Measurements from ENCODE around the gene ERCC6L2. TPM values are rescaled to one million over a fixed set of nuclear protein-coding genes. Genes with fewer than 3 reads are reported as not detected.

ERCC6L2 gene
- total RNA-seq, 2 donors from 2014 or later, result 21.5 to 36.4 TPM

DNA sequence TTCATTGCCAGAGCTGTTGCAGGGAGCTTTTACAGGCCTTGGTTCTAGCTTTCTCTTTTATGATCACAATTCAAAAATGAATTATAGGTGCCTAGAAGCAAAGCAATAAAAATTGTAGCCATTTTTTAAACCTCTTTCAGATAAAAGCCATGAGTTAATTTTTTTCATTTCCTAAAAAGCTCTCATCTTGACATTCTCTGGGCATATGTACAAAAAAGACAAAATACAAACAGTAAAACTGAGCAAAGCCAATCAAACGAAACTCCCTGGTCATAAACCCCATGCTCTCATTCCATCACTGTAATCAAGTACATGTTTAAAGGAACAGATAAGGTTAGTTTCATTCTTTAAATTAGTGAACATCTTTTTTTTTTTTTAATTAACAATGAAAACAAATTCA is 101.9 kb downstream of the ERCC6L2 start:
- no peak overlapping the region for H3K27ac ChIP-seq
- no peak for DNase-seq
- TF ChIP-seq, protein P1, sequence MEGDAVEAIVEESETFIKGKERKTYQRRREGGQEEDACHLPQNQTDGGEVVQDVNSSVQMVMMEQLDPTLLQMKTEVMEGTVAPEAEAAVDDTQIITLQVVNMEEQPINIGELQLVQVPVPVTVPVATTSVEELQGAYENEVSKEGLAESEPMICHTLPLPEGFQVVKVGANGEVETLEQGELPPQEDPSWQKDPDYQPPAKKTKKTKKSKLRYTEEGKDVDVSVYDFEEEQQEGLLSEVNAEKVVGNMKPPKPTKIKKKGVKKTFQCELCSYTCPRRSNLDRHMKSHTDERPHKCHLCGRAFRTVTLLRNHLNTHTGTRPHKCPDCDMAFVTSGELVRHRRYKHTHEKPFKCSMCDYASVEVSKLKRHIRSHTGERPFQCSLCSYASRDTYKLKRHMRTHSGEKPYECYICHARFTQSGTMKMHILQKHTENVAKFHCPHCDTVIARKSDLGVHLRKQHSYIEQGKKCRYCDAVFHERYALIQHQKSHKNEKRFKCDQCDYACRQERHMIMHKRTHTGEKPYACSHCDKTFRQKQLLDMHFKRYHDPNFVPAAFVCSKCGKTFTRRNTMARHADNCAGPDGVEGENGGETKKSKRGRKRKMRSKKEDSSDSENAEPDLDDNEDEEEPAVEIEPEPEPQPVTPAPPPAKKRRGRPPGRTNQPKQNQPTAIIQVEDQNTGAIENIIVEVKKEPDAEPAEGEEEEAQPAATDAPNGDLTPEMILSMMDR (IDR thresholded peaks at IDR 0.05), result no peak
- no peak overlapping the region for H3K9ac ChIP-seq (ENCODE audit: low read depth in 2 of 2, low read length in 2 of 2)
- intact Hi-C loops (cut with DNase I), result no loop called here
- no peaks in the 10 kb centered on the region for H3K36me3 ChIP-seq
- no peak overlapping the region for H3K4me3 ChIP-seq
- H3K27me3 ChIP-seq, result no peaks in the 10 kb centered on the region
- H3K4me1 ChIP-seq, result no peaks in the 10 kb centered on the region
- H3K9me3 ChIP-seq, result no peaks in the 10 kb centered on the region

DNA sequence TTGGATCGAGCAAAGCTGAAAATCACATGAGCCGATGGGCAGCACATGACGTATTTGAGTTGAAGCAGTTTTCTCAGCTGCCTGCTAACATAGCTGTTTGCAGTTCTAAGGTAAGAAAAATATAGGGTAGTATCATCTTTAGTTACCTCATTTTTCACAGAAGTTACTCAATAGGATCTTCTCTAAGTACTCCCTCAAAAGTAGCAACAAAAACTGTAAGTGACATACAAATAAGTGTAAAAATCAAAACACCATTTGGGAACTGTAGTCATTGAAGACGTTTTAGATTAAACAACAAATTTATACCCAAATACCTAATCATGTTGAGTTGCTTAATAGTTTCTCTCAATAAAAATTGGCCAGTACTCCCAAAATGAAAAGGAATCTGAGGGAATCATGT is 102.6 kb downstream of the ERCC6L2 start:
- TF ChIP-seq, protein P1 (IDR thresholded peaks at IDR 0.05), result no peak
- DNase-seq, result no peak
- Histone ChIP-seq H3K4me1 (no peaks in the 10 kb centered on the region), H3K9ac (ENCODE audit: low read depth in 2 of 2, low read length in 2 of 2) (peak overlapping the region in 1 of 2 donors; percentile 5), H3K9me3 (no peaks in the 10 kb centered on the region), H3K27ac (no peak overlapping the region), H3K27me3 (no peaks in the 10 kb centered on the region), H3K36me3 (no peaks in the 10 kb centered on the region), H3K4me3 (no peak overlapping the region)
- intact Hi-C loops (cut with DNase I), result no loop called here

DNA sequence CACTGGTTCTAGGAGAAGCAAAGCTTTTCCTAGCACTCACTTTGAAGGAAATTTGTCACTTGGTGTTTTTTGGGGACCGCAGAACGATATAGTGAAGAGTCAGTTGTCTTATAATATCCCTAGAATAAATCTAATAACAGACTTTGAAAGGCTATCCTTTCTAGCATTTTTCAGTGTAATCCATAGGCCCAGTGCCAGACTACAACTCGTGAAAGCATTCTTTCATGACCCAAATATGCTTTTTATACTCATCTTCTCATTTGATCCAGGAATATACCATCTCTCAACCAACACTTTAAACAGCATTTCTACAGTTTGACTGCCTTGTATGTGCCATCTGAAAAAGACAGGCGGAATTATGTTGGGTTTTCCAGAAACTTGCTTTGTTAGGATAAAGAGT is 104.0 kb downstream of the ERCC6L2 start:
- no peak overlapping the region for H3K27ac ChIP-seq
- H3K36me3 ChIP-seq, result no peaks in the 10 kb centered on the region
- TF ChIP-seq, protein P1 (IDR thresholded peaks at IDR 0.05), result no peak
- intact Hi-C loops (cut with DNase I), result no loop called here
- no peaks in the 10 kb centered on the region for H3K27me3 ChIP-seq
- no peaks in the 10 kb centered on the region for H3K4me1 ChIP-seq
- H3K4me3 ChIP-seq, result no peak overlapping the region
- H3K9me3 ChIP-seq, result no peaks in the 10 kb centered on the region
- no peak overlapping the region for H3K9ac ChIP-seq (ENCODE audit: low read depth in 2 of 2, low read length in 2 of 2)
- no peak for DNase-seq

DNA sequence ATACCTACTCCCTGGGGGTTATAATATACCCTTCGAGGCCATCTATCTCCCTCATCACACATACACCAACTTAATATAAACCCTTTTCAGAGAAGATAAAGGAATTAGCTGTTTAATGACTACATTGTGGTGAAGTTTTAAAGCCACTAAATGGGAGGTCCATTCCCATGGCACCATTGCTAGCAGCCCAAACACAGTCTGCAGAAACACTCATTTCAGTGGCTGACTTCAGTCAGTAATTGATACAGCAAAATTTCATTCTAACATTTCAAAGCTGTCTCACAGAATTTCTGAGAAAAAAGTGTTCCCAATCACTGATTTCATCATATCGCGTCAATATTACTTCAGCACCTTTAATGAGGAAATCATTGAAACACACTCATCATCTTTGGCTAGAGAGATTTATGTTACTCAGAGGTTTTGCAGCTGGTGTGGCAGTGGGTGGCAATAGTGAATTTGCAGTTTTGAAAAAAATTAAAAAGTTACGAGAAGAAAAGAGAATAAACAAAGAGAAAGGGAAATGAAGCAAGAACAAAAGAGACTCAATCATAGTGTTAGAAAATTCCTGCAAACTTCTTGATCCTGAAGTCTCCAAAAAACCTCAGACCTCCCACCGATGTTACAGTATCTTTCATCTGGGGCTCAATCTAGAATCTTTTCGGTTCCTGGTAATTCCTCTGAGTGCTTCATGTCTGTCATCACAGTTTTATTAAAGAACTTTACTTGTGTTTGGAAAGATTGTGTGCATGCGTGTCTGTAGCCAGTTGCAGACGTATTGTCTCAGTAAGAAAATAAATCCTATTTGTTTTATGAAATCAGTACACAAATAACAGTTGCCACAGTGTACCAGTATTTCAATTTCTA is 105.0 kb downstream of the ERCC6L2 start:
- DNase-seq, result no peak
- Histone ChIP-seq H3K27ac (no peak overlapping the region), H3K4me1 (no peaks in the 10 kb centered on the region), H3K9me3 (no peaks in the 10 kb centered on the region), H3K36me3 (no peaks in the 10 kb centered on the region), H3K9ac (ENCODE audit: low read depth in 2 of 2, low read length in 2 of 2) (no peak overlapping the region), H3K4me3 (no peak overlapping the region), H3K27me3 (no peaks in the 10 kb centered on the region)
- TF ChIP-seq, protein P1 (IDR thresholded peaks at IDR 0.05), result no peak
- intact Hi-C loops (cut with DNase I), result no loop called here

DNA sequence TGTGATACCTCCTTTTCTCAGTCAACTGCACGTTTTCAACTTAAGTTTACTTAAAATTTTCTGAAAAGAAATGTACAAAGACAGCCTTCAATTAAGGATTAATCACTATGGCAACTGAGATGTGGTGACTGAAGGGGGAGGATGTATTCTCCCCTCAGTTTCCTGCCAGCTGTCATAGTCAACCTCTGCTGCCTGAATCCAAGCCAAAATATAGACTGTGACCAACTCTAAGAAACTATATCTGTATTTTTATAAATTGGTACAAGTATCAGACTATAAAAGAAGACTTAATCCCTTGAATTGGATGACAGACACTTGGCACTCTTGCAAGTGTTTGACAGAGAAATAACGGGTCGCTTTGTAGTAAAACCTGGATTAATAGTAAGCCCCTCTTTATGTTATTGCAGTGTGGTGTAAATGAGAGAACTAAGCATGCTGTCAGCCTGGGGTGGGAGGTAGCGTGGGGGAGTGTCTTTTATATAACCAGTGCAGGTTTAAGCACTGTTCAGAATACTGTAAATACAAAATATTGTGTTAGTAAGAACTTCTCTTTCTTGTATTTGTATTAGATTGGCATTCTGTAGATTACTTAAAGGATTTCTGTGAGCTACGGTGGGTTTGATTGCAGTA is 106.4 kb downstream of the ERCC6L2 start:
- TF ChIP-seq, protein P1 (IDR thresholded peaks at IDR 0.05), result no peak
- H3K4me1 ChIP-seq, result no peaks in the 10 kb centered on the region
- no peaks in the 10 kb centered on the region for H3K27me3 ChIP-seq
- no peak for DNase-seq
- no peak overlapping the region for H3K4me3 ChIP-seq
- H3K36me3 ChIP-seq, result no peaks in the 10 kb centered on the region
- H3K9me3 ChIP-seq, result no peaks in the 10 kb centered on the region
- H3K9ac ChIP-seq (ENCODE audit: low read depth in 2 of 2, low read length in 2 of 2), result no peak overlapping the region
- no peak overlapping the region for H3K27ac ChIP-seq
- intact Hi-C loops (cut with DNase I), result no loop called here

All from colonic mucosa (tissue), 4 donors.